ENCODE results near the gene ANAPC4. TPM values are rescaled to one million over a fixed set of nuclear protein-coding genes. Genes with fewer than 3 reads are reported as not detected.
A peak's percentile ranks its signal among the peaks of the same experiment; 100 is the strongest.

The ANAPC4 gene
- total RNA-seq, 1 donor from 2014 or later = 17.7 TPM

DNA sequence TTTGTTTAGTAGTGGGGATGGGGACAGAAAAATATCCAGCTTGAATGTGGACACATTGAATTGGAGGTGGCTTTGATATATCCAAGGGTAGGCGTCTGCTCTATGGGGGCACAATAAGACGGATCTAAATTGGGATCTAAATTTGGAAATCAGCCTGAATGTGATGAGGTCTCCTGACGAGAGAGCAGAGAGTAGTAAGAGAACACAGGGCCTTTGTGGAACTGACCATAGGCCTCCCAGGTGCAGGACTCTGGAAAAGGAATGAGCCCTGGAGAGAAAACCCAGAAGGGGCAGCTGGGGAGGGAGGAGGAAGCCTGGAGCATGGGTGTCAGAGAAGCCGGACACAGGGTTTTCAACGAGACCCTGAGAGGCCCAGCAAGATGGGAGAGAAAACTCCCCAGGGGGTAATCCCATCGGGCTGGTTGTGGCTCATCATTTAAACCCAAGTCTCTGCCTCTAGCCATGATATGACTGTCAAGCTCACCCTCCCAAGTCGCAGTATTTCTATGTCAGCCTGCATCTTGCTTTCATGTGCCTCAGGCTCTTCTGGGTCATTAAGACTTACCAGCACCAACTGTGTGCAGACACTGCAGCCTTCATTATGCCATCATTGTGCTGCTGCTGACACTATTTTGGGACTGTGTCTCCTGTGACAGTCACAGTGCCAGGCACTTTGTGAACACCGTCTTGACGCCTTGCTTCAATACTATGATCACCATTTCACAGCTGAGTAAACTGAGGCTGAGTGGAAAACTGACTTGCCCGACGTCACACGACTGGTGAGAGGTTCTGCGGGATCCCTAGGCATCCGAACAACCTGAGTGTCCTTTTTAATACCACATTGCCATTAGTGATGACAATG is 57.1 kb downstream of the ANAPC4 start:
- Mint-ChIP-seq H3K9me3 (ENCODE audit: low read depth) (no peaks in the 10 kb centered on the region), H3K36me3 (ENCODE audit: low read depth) (no peaks in the 10 kb centered on the region), H3K27me3 (ENCODE audit: low read depth) (no peaks in the 10 kb centered on the region), H3K27ac (ENCODE audit: unreplicated experiment) (no peak overlapping the region), H3K4me1 (ENCODE audit: low read depth) (no peaks in the 10 kb centered on the region), H3K4me3 (ENCODE audit: unreplicated experiment) (no peak overlapping the region)
- TF ChIP-seq, protein P1, sequence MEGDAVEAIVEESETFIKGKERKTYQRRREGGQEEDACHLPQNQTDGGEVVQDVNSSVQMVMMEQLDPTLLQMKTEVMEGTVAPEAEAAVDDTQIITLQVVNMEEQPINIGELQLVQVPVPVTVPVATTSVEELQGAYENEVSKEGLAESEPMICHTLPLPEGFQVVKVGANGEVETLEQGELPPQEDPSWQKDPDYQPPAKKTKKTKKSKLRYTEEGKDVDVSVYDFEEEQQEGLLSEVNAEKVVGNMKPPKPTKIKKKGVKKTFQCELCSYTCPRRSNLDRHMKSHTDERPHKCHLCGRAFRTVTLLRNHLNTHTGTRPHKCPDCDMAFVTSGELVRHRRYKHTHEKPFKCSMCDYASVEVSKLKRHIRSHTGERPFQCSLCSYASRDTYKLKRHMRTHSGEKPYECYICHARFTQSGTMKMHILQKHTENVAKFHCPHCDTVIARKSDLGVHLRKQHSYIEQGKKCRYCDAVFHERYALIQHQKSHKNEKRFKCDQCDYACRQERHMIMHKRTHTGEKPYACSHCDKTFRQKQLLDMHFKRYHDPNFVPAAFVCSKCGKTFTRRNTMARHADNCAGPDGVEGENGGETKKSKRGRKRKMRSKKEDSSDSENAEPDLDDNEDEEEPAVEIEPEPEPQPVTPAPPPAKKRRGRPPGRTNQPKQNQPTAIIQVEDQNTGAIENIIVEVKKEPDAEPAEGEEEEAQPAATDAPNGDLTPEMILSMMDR (IDR thresholded peaks at IDR 0.05) = no peak
- DNase-seq (ENCODE audit: low spot score) = no peak

DNA sequence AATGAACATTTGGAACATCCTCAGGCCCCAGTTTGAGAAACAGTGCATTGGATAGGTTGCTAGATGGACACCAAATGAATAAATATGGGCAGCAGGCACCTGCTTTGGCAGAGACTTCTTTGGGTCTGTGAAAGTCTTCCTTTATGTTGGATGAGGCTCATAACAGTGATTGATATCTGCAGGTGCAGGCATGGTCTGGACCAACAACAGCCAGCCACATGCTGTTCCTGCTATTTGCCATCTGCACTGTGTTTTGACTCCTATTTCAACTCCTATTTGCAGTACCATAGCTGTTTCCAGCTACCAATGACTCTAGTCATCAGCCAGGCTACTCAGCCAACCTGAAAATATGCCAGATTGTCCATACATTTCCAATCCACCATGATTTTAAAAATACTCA is 60.9 kb downstream of the ANAPC4 start:
- no peak for DNase-seq (ENCODE audit: low spot score)
- Mint-ChIP-seq H3K27ac (ENCODE audit: unreplicated experiment) (no peak overlapping the region), H3K9me3 (ENCODE audit: low read depth) (no peaks in the 10 kb centered on the region), H3K27me3 (ENCODE audit: low read depth) (no peaks in the 10 kb centered on the region), H3K4me1 (ENCODE audit: low read depth) (peaks cover 5% of the 10 kb centered on the region), H3K4me3 (ENCODE audit: unreplicated experiment) (no peak overlapping the region), H3K36me3 (ENCODE audit: low read depth) (no peaks in the 10 kb centered on the region)
- TF ChIP-seq, protein P1 (IDR thresholded peaks at IDR 0.05) = no peak

DNA sequence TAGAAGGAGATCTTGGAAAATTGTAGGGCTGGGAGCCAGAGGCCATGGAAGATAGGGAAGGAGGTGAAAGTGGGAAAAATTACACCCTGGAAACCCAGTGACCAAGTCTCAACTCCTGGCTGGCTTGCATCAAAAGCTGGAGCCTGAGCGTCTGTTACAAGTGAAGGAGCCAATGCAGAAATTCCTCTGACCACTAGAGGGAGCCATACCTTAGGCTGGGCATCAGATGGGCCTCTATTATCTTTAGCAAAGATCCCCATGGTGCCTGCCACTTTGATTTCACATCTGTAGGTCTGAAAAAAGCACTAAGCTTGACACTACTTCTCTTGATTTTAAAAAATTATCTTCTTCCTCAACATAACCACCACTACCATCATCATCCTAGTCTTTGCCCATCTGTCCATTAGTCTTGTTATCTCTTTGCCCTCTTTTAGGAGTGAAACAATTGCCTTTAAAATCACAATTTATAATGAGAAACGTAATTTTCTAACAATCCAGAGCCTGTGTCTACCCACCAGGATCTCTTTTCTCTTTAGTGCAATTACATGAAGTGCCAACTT is 62.9 kb downstream of the ANAPC4 start:
- Mint-ChIP-seq H3K9me3 (ENCODE audit: low read depth) (no peaks in the 10 kb centered on the region), H3K36me3 (ENCODE audit: low read depth) (no peaks in the 10 kb centered on the region), H3K27me3 (ENCODE audit: low read depth) (no peaks in the 10 kb centered on the region), H3K27ac (ENCODE audit: unreplicated experiment) (no peak overlapping the region), H3K4me1 (ENCODE audit: low read depth) (peaks cover 5% of the 10 kb centered on the region), H3K4me3 (ENCODE audit: unreplicated experiment) (no peak overlapping the region)
- no peak for DNase-seq (ENCODE audit: low spot score)
- TF ChIP-seq, protein P1 (IDR thresholded peaks at IDR 0.05) = peak; percentile 90

DNA sequence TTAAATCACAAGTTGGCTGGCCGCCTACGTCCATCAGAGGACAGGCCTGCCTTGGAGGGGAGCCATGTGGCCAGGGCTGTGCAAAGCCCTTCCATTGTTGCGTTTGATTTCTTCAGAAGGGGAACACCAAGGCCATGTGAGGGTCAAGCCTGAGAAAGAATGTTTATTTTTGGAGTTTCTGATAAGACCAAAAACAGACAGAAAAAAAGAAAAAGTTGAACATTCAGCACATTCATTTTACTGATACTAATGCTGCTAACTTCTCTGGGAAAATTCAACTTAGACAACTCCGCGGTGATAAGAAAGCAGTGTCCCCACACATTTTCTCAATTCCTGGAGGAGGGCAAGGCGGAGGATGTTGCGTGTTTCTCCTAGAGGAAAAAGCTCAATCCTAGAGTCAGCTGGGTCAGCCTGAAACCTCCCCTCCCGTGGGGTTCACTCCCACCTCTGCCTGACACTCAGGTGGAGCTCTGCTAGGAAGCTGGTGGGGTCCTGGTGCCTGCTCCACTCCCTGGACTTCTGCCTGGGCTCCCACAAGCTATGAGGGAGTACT is 63.5 kb downstream of the ANAPC4 start:
- peaks cover 5% of the 10 kb centered on the region for H3K4me1 Mint-ChIP-seq (ENCODE audit: low read depth)
- H3K36me3 Mint-ChIP-seq (ENCODE audit: low read depth) = no peaks in the 10 kb centered on the region
- peak overlapping the region; percentile 23 for H3K27ac Mint-ChIP-seq (ENCODE audit: unreplicated experiment)
- H3K9me3 Mint-ChIP-seq (ENCODE audit: low read depth) = no peaks in the 10 kb centered on the region
- TF ChIP-seq, protein P1 (IDR thresholded peaks at IDR 0.05) = no peak
- no peaks in the 10 kb centered on the region for H3K27me3 Mint-ChIP-seq (ENCODE audit: low read depth)
- H3K4me3 Mint-ChIP-seq (ENCODE audit: unreplicated experiment) = no peak overlapping the region
- no peak for DNase-seq (ENCODE audit: low spot score)

DNA sequence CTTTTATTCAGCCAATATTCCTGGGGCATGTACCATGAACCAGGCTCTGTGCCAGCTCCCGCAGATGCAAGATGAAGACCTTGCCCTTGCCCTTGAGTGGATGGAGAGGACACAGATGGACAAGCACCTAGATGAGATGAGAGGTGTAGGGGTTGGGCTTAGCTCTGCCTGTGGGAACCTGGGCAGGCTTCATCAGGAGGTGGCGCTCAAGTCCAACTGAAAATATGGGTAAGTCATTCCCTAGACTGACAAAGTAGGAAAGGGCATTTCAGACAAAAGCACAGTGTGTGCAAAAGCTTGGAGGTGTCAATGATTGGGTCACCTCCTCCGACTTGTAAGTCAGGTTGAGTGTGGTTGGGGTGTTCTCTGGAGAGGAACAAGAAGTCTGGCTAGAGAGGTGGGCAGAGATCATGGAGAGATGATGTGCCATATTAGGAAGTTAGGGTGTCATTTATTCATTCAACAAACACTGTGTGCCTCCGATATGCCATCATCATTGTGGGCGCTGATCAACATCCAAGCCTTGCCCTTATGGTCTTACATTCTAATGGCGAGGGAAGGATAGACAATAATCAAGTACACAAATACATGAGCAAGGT is 64.6 kb downstream of the ANAPC4 start:
- Mint-ChIP-seq H3K4me3 (ENCODE audit: unreplicated experiment) (no peak overlapping the region), H3K4me1 (ENCODE audit: low read depth) (peaks cover 6% of the 10 kb centered on the region), H3K9me3 (ENCODE audit: low read depth) (no peaks in the 10 kb centered on the region), H3K36me3 (ENCODE audit: low read depth) (no peaks in the 10 kb centered on the region), H3K27ac (ENCODE audit: unreplicated experiment) (no peak overlapping the region), H3K27me3 (ENCODE audit: low read depth) (no peaks in the 10 kb centered on the region)
- DNase-seq (ENCODE audit: low spot score) = no peak
- TF ChIP-seq, protein P1 (IDR thresholded peaks at IDR 0.05) = peak; percentile 87
